Measurements from ENCODE around the gene KRTAP10-10. TPM values are rescaled to one million over a fixed set of nuclear protein-coding genes. Genes with fewer than 3 reads are reported as not detected.
"Not testable (repeated sequence)": the region's sequence is repeated elsewhere in the genome, so short reads cannot be mapped to it uniquely, and the experiment has no call there.

KRTAP10-10 gene
- total and polyA plus RNA-seq, 7 donors, result not detected

- Histone ChIP-seq H3K9me3 (no peaks in the 10 kb centered on the region), H3K27me3 (ENCODE audit: insufficient read depth in 3 of 3, low read length in 2 of 3) (peaks cover 2 to 44% (median 5%) of the 10 kb centered on the region in 3 donors), H3K27ac (no peak within 1 kb of the TSS), H3K4me1 (no peaks in the 10 kb centered on the region), H3K36me3 (ENCODE audit: insufficient read depth in 1 of 2, low read depth in 1 of 2) (no peaks in the 10 kb centered on the region), H3K4me3 (no peak within 1 kb of the TSS)
- no peak for DNase-seq
- no peak for ATAC-seq
- intact Hi-C loops (cut with DNase I), result no loop called here
- TF ChIP-seq CTCF (IDR thresholded peaks at IDR 0.05), result no peak
- WGBS, 3 donors, result 68 to 74% (median 70%) methylated on average over 26 of the region's 26 CpGs
Measured at GRCh38 chr21:44657635-44658540, 20.7 kb downstream of the KRTAP10-10 start, which contains the start of gene KRTAP12-3. TSS of gene KRTAP12-3 (plus strand) at chr21:44657932. CDS start at chr21:44657980, 48 bp downstream.

DNA sequence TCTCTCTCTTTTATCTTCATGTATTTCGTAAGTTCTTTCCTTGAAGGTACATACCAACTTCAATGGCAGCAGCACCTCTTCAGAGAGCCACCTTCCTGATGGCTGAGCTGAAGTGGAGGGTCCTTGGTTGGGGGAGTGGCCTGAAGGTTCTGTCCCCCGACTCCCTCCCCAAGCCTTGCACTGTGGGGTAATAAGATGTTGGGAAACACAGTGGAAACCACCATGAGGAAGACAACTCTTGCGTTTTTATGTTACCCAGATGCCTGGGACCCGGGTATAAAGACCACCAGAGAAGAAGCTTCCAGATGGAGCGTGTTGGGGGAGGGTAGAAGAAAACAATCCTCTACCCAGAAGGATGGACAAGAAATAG is 21.4 kb downstream of the KRTAP10-10 start:
- peaks cover 2 to 46% (median 5%) of the 10 kb centered on the region in 3 donors for H3K27me3 ChIP-seq (ENCODE audit: insufficient read depth in 3 of 3, low read length in 2 of 3)
- H3K4me3 ChIP-seq, result no peak overlapping the region
- DNase-seq, result no peak
- no peaks in the 10 kb centered on the region for H3K36me3 ChIP-seq (ENCODE audit: insufficient read depth in 1 of 2, low read depth in 1 of 2)
- intact Hi-C loops (cut with DNase I), result no loop called here
- ATAC-seq, result no peak
- H3K9me3 ChIP-seq, result no peaks in the 10 kb centered on the region
- no peak overlapping the region for H3K27ac ChIP-seq
- TF ChIP-seq CTCF (IDR thresholded peaks at IDR 0.05), result no peak
- no peaks in the 10 kb centered on the region for H3K4me1 ChIP-seq
- WGBS, 3 donors, result 72 to 82% (median 78%) methylated on average over 5 of the region's 5 CpGs

DNA sequence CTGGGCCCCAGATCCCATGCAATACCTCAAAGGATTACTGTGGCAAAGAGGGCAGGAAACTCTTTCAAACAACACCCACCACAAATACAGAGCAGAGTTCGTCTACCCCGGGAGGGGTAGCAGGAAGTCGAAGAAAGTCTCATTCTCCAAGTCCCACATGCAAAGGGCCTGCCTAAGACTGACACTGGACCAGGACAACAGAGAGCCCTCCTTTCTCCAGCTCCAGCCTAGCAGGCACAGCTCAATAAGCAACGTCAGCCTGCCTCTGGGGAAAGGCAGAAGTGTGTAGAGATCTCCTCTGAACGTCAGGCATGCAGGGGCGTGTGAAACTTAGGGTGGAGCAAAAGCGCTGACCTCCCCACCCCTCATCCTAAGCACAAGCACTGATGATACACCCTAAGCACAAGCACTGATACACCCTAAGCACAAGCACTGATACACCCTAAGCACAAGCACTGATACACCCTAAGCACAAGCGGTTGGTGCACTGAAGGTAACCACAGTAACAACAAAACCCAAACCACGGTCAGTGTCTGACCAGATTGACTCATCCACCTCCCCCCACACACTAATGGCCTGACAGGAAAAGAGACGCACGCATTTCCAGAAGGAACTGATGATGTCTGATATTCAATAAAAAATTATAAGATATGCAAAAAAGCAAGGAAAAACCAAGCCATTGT is 21.9 kb downstream of the KRTAP10-10 start:
- no peak overlapping the region for H3K27ac ChIP-seq
- ATAC-seq, result no peak
- H3K4me3 ChIP-seq, result no peak overlapping the region
- TF ChIP-seq CTCF (IDR thresholded peaks at IDR 0.05), result no peak
- H3K9me3 ChIP-seq, result no peaks in the 10 kb centered on the region
- no peak for DNase-seq
- 52 to 63% (median 55%) methylated on average over 11 of the region's 11 CpGs for WGBS, 3 donors
- no peaks in the 10 kb centered on the region for H3K4me1 ChIP-seq
- peaks cover 2 to 46% (median 5%) of the 10 kb centered on the region in 3 donors for H3K27me3 ChIP-seq (ENCODE audit: insufficient read depth in 3 of 3, low read length in 2 of 3)
- no peaks in the 10 kb centered on the region for H3K36me3 ChIP-seq (ENCODE audit: insufficient read depth in 1 of 2, low read depth in 1 of 2)
- intact Hi-C loops (cut with DNase I), result no loop called here

- H3K36me3 ChIP-seq (ENCODE audit: insufficient read depth in 1 of 2, low read depth in 1 of 2); intact Hi-C loops (cut with DNase I); H3K9me3 ChIP-seq; H3K4me3 ChIP-seq; DNase-seq; H3K4me1 ChIP-seq; ATAC-seq; H3K27ac ChIP-seq: not testable (repeated sequence)
- 55 to 64% (median 58%) methylated on average over 7 of the region's 7 CpGs for WGBS, 3 donors
- peaks cover 0 to 37% (median 5%) of the 10 kb centered on the region in 3 donors for H3K27me3 ChIP-seq (ENCODE audit: insufficient read depth in 3 of 3, low read length in 2 of 3)
Measured at GRCh38 chr21:44661567-44661966, 24.4 kb downstream of the KRTAP10-10 start.

- peaks cover 0 to 19% (median 5%) of the 10 kb centered on the region in 3 donors for H3K27me3 ChIP-seq (ENCODE audit: insufficient read depth in 3 of 3, low read length in 2 of 3)
- no peak overlapping the region for H3K27ac ChIP-seq
- no peak for ATAC-seq
- H3K4me3 ChIP-seq, result no peak overlapping the region
- H3K36me3 ChIP-seq (ENCODE audit: insufficient read depth in 1 of 2, low read depth in 1 of 2), result no peaks in the 10 kb centered on the region
- no peak for DNase-seq
- TF ChIP-seq CTCF (IDR thresholded peaks at IDR 0.05), result no peak
- 86 to 94% (median 88%) methylated on average over 5 of the region's 5 CpGs for WGBS, 3 donors
- intact Hi-C loops (cut with DNase I), result no loop called here
- H3K4me1 ChIP-seq, result no peaks in the 10 kb centered on the region
- no peaks in the 10 kb centered on the region for H3K9me3 ChIP-seq
Measured at GRCh38 chr21:44664691-44665090, 27.5 kb downstream of the KRTAP10-10 start.
